HEK293 (cell line): ENCODE measurements around the gene PARVA.

Experiments
- CTCF ChIA-PET: fragments of 350-600 bp; formaldehyde crosslinking; extraction: SDS; loops from one replicate; lab custom pipeline; 2021; ENCODE audit warnings: antibody characterized with exemption; lab: Yijun Ruan, JAX
- POLR2A ChIA-PET: fragments of 300-600 bp; formaldehyde crosslinking; extraction: SDS; loops from one replicate; lab custom pipeline; 2020; ENCODE audit warnings: antibody characterized with exemption, inconsistent platforms; lab: Yijun Ruan, JAX
- H3K27ac ChIP-seq: fragments of 200-500 bp; sonication (Bioruptor generic); 2 replicates; pipeline ENCODE4 v1.5.1; 2014; ENCODE audit warnings: low read depth, low read length, control low read depth, inconsistent platforms; ENCODE audit errors: extremely low read depth
- H3K36me3 ChIP-seq, 2 experiments: fragments of 200-500 bp in 1 of 2; sonication (Bioruptor generic) in 1 of 2; 1 replicate in 1 of 2; 2 replicates in 1 of 2; pipeline ENCODE4 v1.5.1; 2014 to 2017; ENCODE audit warnings: inconsistent platforms in 2 of 2, low read length in 2 of 2; ENCODE audit not compliant: control insufficient read depth in 2 of 2, insufficient read depth in 1 of 2
- H3K4me1 ChIP-seq: fragments of 200-500 bp; sonication (Bioruptor generic); 2 replicates; pipeline ENCODE4 v1.5.1; 2014; ENCODE audit warnings: mild to moderate bottlenecking, low read length, inconsistent platforms; ENCODE audit not compliant: control insufficient read depth, insufficient read depth
- H3K4me3 ChIP-seq: 2 replicates; pipeline ENCODE4 v1.5.1; 2011; ENCODE audit warnings: low read depth, mild to moderate bottlenecking, control low read depth, low read length, moderate library complexity
- H3K9me3 ChIP-seq: fragments of 200-500 bp; sonication (Bioruptor generic); 2 replicates; pipeline ENCODE4 v1.5.1; 2014; ENCODE audit warnings: low read depth, low read length, inconsistent platforms; ENCODE audit not compliant: control insufficient read depth, insufficient read depth
- GLIS2 ChIP-seq: fragments of 450-650 bp; formaldehyde crosslinking; IDR thresholded peaks from 2 replicates; pipeline ENCODE4 v1.5.1; 2016; ENCODE audit warnings: missing biosample characterization, missing genetic modification characterization
- KLF16 ChIP-seq: fragments of 450-650 bp; formaldehyde crosslinking; IDR thresholded peaks from 2 replicates; pipeline ENCODE4 v1.5.1; 2017; ENCODE audit warnings: missing biosample characterization, missing genetic modification characterization
- MZF1 ChIP-seq: fragments of 450-650 bp; formaldehyde crosslinking; IDR thresholded peaks from 2 replicates; pipeline ENCODE4 v1.5.1; 2017; ENCODE audit warnings: missing biosample characterization, missing genetic modification characterization, borderline replicate concordance
- SCRT2 ChIP-seq: fragments of 450-650 bp; formaldehyde crosslinking; IDR thresholded peaks from 2 replicates; pipeline ENCODE4 v1.5.1; 2016; ENCODE audit warnings: missing biosample characterization, missing genetic modification characterization
- SP7 ChIP-seq: fragments of 450-650 bp; formaldehyde crosslinking; IDR thresholded peaks from 2 replicates; pipeline ENCODE4 v1.5.1; 2016; ENCODE audit warnings: missing biosample characterization, missing genetic modification characterization
- ZBTB44 ChIP-seq: fragments of 450-650 bp; IDR thresholded peaks from 2 replicates; pipeline ENCODE4 v1.5.1; 2018; ENCODE audit warnings: missing biosample characterization, mild to moderate bottlenecking, missing genetic modification characterization
- ZBTB48 ChIP-seq: fragments of 450-650 bp; formaldehyde crosslinking; IDR thresholded peaks from 2 replicates; pipeline ENCODE4 v1.5.1; 2016; ENCODE audit warnings: missing biosample characterization, missing genetic modification characterization
- ZFP69B ChIP-seq: fragments of 450-650 bp; formaldehyde crosslinking; IDR thresholded peaks from 2 replicates; pipeline ENCODE4 v1.5.1; 2016; ENCODE audit warnings: missing biosample characterization, missing genetic modification characterization
- ZNF175 ChIP-seq: fragments of 450-650 bp; formaldehyde crosslinking; IDR thresholded peaks from 2 replicates; pipeline ENCODE4 v1.5.1; 2016; ENCODE audit warnings: missing biosample characterization, missing genetic modification characterization
- ZNF274 ChIP-seq, 2 experiments: fragments of 200-500 bp in 1 of 2; fragments of 450-650 bp in 1 of 2; sonication (Bioruptor generic) in 1 of 2; formaldehyde crosslinking in 1 of 2; IDR thresholded peaks; 2 replicates each; pipeline versions ENCODE4 v1.5.1 to v1.6.1; 2014 to 2016; ENCODE audit warnings: borderline replicate concordance in 1 of 2, inconsistent platforms in 1 of 2, low read length in 1 of 2, missing biosample characterization in 1 of 2, missing genetic modification characterization in 1 of 2
- ZNF280D ChIP-seq: fragments of 450-650 bp; formaldehyde crosslinking; IDR thresholded peaks from 2 replicates; pipeline ENCODE4 v1.5.1; 2016; ENCODE audit warnings: missing biosample characterization, missing genetic modification characterization
- ZNF324 ChIP-seq: fragments of 450-650 bp; formaldehyde crosslinking; IDR thresholded peaks from 2 replicates; pipeline ENCODE4 v1.5.1; 2016; ENCODE audit warnings: missing biosample characterization, missing genetic modification characterization
- ZNF513 ChIP-seq: fragments of 450-650 bp; IDR thresholded peaks from 2 replicates; pipeline ENCODE4 v1.5.1; 2018; ENCODE audit warnings: missing biosample characterization, missing genetic modification characterization
- ZNF529 ChIP-seq: fragments of 450-650 bp; formaldehyde crosslinking; IDR thresholded peaks from 2 replicates; pipeline ENCODE4 v1.5.1; 2017; ENCODE audit warnings: missing genetic modification characterization, missing biosample characterization; ENCODE audit not compliant: insufficient replicate concordance
- ZNF558 ChIP-seq: fragments of 450-650 bp; formaldehyde crosslinking; IDR thresholded peaks from 2 replicates; pipeline ENCODE4 v1.5.1; 2016; ENCODE audit warnings: missing biosample characterization, missing genetic modification characterization
- ZNF571 ChIP-seq: fragments of 450-650 bp; formaldehyde crosslinking; IDR thresholded peaks from 2 replicates; pipeline ENCODE4 v1.5.0; 2017; ENCODE audit warnings: missing biosample characterization, missing genetic modification characterization
- ZNF704 ChIP-seq: fragments of 450-650 bp; formaldehyde crosslinking; IDR thresholded peaks from 2 replicates; pipeline ENCODE4 v1.5.1; 2016; ENCODE audit warnings: missing biosample characterization, missing genetic modification characterization
- ZNF777 ChIP-seq: fragments of 450-650 bp; formaldehyde crosslinking; IDR thresholded peaks from 2 replicates; pipeline ENCODE4 v1.5.1; 2017; ENCODE audit warnings: missing biosample characterization, missing genetic modification characterization, borderline replicate concordance
- ZNF792 ChIP-seq: fragments of 450-650 bp; formaldehyde crosslinking; IDR thresholded peaks from 2 replicates; pipeline ENCODE4 v1.5.1; 2016; ENCODE audit warnings: missing biosample characterization, missing genetic modification characterization

The PARVA gene

GRCh38 chr11:12403122-12403996, 26.0 kb downstream of the PARVA start:
- H3K4me3 ChIP-seq, result no peak overlapping the region
- H3K36me3 ChIP-seq, result no peaks in the 10 kb centered on the region
- no peak for TF ChIP-seq ZNF704 (tag by site-specific recombination)
- no peak for TF ChIP-seq ZNF513
- no peak for TF ChIP-seq ZBTB48 (tag by site-specific recombination)
- TF ChIP-seq SCRT2, result peak; percentile 59
- ChIA-PET POLR2A (no interaction called here), CTCF (interaction anchor here (0.6 to 2.0 kb wide), 5 partner anchors 8 to 273 kb away, joined by 3 to 6 read pairs (median 3); no protein-coding TSS in a partner anchor)
- H3K27ac ChIP-seq, result no peak overlapping the region
- H3K4me1 ChIP-seq, result no peaks in the 10 kb centered on the region
- no peaks in the 10 kb centered on the region for H3K9me3 ChIP-seq

GRCh38 chr11:12403997-12404350, 26.6 kb downstream of the PARVA start:
- no peak overlapping the region for H3K4me3 ChIP-seq
- H3K36me3 ChIP-seq, result no peaks in the 10 kb centered on the region
- no peaks in the 10 kb centered on the region for H3K4me1 ChIP-seq
- POLR2A ChIA-PET, result no interaction called here
- CTCF ChIA-PET, result interaction anchor here (0.6 to 1.0 kb wide), 2 partner anchors 8 to 32 kb away, joined by 3 to 4 read pairs; no protein-coding TSS in a partner anchor
- no peak overlapping the region for H3K27ac ChIP-seq
- H3K9me3 ChIP-seq, result no peaks in the 10 kb centered on the region
- TF ChIP-seq GLIS2, result no peak
- no peak for TF ChIP-seq ZNF777 (tag by site-specific recombination)
- no peak for TF ChIP-seq ZNF324 (tag by site-specific recombination)
- TF ChIP-seq MZF1 (tag by site-specific recombination), result no peak
- no peak for TF ChIP-seq ZNF558 (tag by site-specific recombination)
- TF ChIP-seq SP7 (tag by site-specific recombination), result no peak
- TF ChIP-seq ZNF529, result no peak
- TF ChIP-seq ZNF571 (tag by site-specific recombination), result no peak
- no peak for TF ChIP-seq ZBTB44 (tag by site-specific recombination)
- TF ChIP-seq ZNF280D (tag by site-specific recombination), result no peak
- TF ChIP-seq ZNF175 (tag by site-specific recombination), result no peak
- TF ChIP-seq KLF16 (tag by site-specific recombination), result no peak
- TF ChIP-seq ZNF792 (tag by site-specific recombination), result no peak
- TF ChIP-seq ZNF274 (IDR thresholded peaks at IDR 0.05; ENCODE audit: low read length), result no peak
- TF ChIP-seq ZNF274 (tag by site-specific recombination; IDR thresholded peaks at IDR 0.05; ENCODE audit: borderline replicate concordance), result no peak
- TF ChIP-seq ZFP69B (tag by site-specific recombination), result no peak
